Fibroblast of villous mesenchyme (primary cell): ENCODE measurements around the gene PXMP4. TPM values are rescaled to one million over a fixed set of nuclear protein-coding genes. Genes with fewer than 3 reads are reported as not detected.

Experiments used
- DNase-seq: peaks from one replicate; pipeline ENCODE4 v3.0.0-alpha.2; 2010; ENCODE audit warnings: low read depth
- H3K4me3 ChIP-seq: 2 replicates; pipeline ENCODE4 v1.5.1; 2011; ENCODE audit warnings: low read depth, mild to moderate bottlenecking, low read length
- total RNA-seq: library from RNA; depleted of rRNA; stranded (reverse); fragments of >200 nt; gene quantifications from 2 replicates; pipeline ENCODE4 v1.2.3, GENCODE V29; 2012
- TF ChIP-seq, protein P1 (sequence below): IDR thresholded peaks from 2 replicates; pipeline ENCODE4 v1.5.1; 2012; ENCODE audit warnings: low read depth, mild to moderate bottlenecking, low read length; ENCODE audit not compliant: insufficient read depth

Gene PXMP4
- total RNA-seq, 1 donor, result 5.2 TPM

GRCh38 chr20:33663161-33664084 lies 56.7 kb downstream of the PXMP4 start:
- peak; percentile 72 for DNase-seq
- TF ChIP-seq, protein P1, sequence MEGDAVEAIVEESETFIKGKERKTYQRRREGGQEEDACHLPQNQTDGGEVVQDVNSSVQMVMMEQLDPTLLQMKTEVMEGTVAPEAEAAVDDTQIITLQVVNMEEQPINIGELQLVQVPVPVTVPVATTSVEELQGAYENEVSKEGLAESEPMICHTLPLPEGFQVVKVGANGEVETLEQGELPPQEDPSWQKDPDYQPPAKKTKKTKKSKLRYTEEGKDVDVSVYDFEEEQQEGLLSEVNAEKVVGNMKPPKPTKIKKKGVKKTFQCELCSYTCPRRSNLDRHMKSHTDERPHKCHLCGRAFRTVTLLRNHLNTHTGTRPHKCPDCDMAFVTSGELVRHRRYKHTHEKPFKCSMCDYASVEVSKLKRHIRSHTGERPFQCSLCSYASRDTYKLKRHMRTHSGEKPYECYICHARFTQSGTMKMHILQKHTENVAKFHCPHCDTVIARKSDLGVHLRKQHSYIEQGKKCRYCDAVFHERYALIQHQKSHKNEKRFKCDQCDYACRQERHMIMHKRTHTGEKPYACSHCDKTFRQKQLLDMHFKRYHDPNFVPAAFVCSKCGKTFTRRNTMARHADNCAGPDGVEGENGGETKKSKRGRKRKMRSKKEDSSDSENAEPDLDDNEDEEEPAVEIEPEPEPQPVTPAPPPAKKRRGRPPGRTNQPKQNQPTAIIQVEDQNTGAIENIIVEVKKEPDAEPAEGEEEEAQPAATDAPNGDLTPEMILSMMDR, result no peak
- H3K4me3 ChIP-seq, result peak overlapping the region; percentile 83

DNA sequence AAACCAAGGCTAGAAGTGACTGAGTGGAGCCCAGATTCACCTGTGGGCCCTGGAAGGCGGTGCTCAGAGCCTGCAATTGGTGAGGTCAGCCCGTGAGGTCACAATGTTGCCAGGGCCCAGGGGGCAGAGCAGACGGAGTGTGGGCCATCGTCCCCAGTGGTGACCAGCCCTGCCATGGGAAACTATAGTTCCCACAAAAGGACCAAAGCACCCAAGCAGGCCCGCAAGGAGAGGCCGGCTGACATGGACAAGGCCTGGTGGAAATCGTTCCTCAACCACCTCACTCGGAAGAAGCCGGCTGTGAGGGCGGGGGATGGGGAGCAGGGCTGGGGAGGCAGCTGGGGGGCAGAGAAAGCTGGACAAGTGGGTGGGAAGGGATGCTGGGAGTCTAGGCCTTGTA lies 57.9 kb downstream of the PXMP4 start, which contains the start of gene C20orf144:
TSS of gene C20orf144 (plus strand) at position 156 of the 400 bp plus-strand sequence. CDS start at position 175, 19 bp downstream.
- TF ChIP-seq, protein P1, result no peak
- H3K4me3 ChIP-seq, result peak within 1 kb of the TSS; percentile 83
- DNase-seq, result no peak

DNA sequence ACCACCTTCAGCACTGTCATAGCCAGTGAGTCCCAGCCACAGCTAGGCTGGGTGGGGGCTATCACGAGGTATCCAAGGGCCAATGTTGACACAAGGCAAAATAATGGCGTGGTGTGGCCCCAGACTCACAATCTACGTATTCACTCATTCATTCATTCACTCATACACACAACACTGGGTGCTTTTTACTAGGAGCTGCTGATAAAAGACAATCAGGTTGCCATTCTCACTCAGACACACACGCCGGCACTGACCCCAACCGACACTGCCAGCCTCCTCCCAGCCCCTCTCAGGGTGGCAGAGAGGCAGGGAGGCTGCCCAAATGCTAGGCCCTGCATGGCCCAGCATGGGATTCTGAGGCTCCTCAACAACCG lies 59.4 kb downstream of the PXMP4 start:
- H3K4me3 ChIP-seq, result no peak overlapping the region
- TF ChIP-seq, protein P1, result no peak
- DNase-seq, result no peak

GRCh38 chr20:33660035-33660684 lies 60.0 kb downstream of the PXMP4 start:
- TF ChIP-seq, protein P1, result no peak

GRCh38 chr20:33659341-33660034 lies 60.6 kb downstream of the PXMP4 start:
- TF ChIP-seq, protein P1, result no peak
- H3K4me3 ChIP-seq, result no peak overlapping the region
- DNase-seq, result no peak

More at GRCh38 chr20:33660035-33660684, 60.0 kb downstream of the PXMP4 start:
- H3K4me3 ChIP-seq, result no peak overlapping the region
- no peak for DNase-seq

GRCh38 chr20:33658929-33659328 lies 61.2 kb downstream of the PXMP4 start:
- no peak for DNase-seq
- TF ChIP-seq, protein P1, result no peak
- no peak overlapping the region for H3K4me3 ChIP-seq
